Stimulated activated CD8-positive, alpha-beta memory T cell treated with anti-CD3 and anti-CD28 coated beads, Interleukin-7, amount 100 ng/mL, for 4 hours (primary cell): ENCODE results near the gene NXF3.
"Not testable (repeated sequence)": the region's sequence is repeated elsewhere in the genome, so short reads cannot be mapped to it uniquely, and the experiment has no call there.

Experiments
- DNase-seq, 2 donors: peaks; one replicate each; pipeline ENCODE4 v3.0.0-alpha.2; 2020; ENCODE audit warnings: low read depth in 2 of 2

NXF3 gene

GRCh38 chrX:103051260-103051789, 41.6 kb downstream of the NXF3 start:
- DNase-seq, result no peak

GRCh38 chrX:103033371-103033770, 59.6 kb downstream of the NXF3 start:
- not testable (repeated sequence) for DNase-seq
